Measurements from ENCODE around the gene TENM3. TPM values are rescaled to one million over a fixed set of nuclear protein-coding genes. Genes with fewer than 3 reads are reported as not detected.

TENM3 gene
- total RNA-seq, 1 experiment from 2014 or later: 71.0 TPM

DNA sequence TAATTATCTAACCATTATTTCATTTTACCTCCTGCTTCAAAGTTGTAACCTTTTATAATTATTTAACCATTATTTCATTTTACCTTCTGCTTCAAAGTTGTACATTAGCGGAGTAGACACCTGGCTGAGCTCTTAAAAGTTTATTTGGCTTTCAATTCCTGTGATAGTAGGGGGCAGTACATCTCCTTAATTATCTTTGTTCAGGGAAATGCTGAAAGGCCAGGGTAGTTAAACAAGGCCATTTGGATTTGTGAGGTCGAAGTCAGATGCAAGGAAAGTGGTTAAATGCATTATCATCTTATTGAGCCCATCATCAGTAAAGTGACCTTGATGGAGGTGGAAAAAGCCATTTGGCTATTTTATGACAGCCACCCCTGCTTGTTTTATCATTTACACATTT is 210.6 kb downstream of the TENM3 start:
- DNase-seq (ENCODE audit: low spot score): no peak
- TF ChIP-seq GABPB1 (CRISPR knock-in tag; IDR thresholded peaks at IDR 0.05) (no peak), ATF1 (CRISPR knock-in tag; IDR thresholded peaks at IDR 0.05) (no peak), ZNF425 (CRISPR knock-in tag; conservative IDR thresholded peaks at IDR 0.05) (no peak), HMGXB4 (CRISPR knock-in tag; IDR thresholded peaks at IDR 0.05) (no peak), SMAD4 (CRISPR knock-in tag; IDR thresholded peaks at IDR 0.05) (no peak), RELA (CRISPR knock-in tag; IDR thresholded peaks at IDR 0.05; ENCODE audit: borderline replicate concordance) (no peak), PRRX2 (CRISPR knock-in tag; IDR thresholded peaks at IDR 0.05) (no peak), TCF7 (CRISPR knock-in tag; IDR thresholded peaks at IDR 0.05; ENCODE audit: low read depth) (no peak), NR1H2 (CRISPR knock-in tag; IDR thresholded peaks at IDR 0.05) (no peak), ZNF138 (CRISPR knock-in tag; conservative IDR thresholded peaks at IDR 0.05) (no peak), CTCF (IDR thresholded peaks at IDR 0.05) (no peak), NR3C1 (CRISPR knock-in tag; conservative IDR thresholded peaks at IDR 0.05; ENCODE audit: low read depth) (no peak)
- TF ChIP-seq, protein P1, sequence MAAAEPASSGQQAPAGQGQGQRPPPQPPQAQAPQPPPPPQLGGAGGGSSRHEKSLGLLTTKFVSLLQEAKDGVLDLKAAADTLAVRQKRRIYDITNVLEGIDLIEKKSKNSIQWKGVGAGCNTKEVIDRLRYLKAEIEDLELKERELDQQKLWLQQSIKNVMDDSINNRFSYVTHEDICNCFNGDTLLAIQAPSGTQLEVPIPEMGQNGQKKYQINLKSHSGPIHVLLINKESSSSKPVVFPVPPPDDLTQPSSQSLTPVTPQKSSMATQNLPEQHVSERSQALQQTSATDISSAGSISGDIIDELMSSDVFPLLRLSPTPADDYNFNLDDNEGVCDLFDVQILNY (CRISPR knock-in tag; IDR thresholded peaks at IDR 0.05): no peak
- TF ChIP-seq, protein P2, sequence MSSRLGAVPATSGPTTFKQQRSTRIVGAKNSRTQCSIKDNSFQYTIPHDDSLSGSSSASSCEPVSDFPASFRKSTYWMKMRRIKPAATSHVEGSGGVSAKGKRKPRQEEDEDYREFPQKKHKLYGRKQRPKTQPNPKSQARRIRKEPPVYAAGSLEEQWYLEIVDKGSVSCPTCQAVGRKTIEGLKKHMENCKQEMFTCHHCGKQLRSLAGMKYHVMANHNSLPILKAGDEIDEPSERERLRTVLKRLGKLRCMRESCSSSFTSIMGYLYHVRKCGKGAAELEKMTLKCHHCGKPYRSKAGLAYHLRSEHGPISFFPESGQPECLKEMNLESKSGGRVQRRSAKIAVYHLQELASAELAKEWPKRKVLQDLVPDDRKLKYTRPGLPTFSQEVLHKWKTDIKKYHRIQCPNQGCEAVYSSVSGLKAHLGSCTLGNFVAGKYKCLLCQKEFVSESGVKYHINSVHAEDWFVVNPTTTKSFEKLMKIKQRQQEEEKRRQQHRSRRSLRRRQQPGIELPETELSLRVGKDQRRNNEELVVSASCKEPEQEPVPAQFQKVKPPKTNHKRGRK (CRISPR knock-in tag; IDR thresholded peaks at IDR 0.05; ENCODE audit: borderline replicate concordance): no peak
- TF ChIP-seq, protein P3, sequence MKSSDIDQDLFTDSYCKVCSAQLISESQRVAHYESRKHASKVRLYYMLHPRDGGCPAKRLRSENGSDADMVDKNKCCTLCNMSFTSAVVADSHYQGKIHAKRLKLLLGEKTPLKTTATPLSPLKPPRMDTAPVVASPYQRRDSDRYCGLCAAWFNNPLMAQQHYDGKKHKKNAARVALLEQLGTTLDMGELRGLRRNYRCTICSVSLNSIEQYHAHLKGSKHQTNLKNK (CRISPR knock-in tag; IDR thresholded peaks at IDR 0.05): no peak
- TF ChIP-seq, protein P4, sequence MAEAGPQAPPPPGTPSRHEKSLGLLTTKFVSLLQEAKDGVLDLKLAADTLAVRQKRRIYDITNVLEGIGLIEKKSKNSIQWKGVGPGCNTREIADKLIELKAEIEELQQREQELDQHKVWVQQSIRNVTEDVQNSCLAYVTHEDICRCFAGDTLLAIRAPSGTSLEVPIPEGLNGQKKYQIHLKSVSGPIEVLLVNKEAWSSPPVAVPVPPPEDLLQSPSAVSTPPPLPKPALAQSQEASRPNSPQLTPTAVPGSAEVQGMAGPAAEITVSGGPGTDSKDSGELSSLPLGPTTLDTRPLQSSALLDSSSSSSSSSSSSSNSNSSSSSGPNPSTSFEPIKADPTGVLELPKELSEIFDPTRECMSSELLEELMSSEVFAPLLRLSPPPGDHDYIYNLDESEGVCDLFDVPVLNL (CRISPR knock-in tag; IDR thresholded peaks at IDR 0.05; ENCODE audit: borderline replicate concordance, low read depth): no peak
- TF ChIP-seq, protein P5, sequence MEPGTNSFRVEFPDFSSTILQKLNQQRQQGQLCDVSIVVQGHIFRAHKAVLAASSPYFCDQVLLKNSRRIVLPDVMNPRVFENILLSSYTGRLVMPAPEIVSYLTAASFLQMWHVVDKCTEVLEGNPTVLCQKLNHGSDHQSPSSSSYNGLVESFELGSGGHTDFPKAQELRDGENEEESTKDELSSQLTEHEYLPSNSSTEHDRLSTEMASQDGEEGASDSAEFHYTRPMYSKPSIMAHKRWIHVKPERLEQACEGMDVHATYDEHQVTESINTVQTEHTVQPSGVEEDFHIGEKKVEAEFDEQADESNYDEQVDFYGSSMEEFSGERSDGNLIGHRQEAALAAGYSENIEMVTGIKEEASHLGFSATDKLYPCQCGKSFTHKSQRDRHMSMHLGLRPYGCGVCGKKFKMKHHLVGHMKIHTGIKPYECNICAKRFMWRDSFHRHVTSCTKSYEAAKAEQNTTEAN (CRISPR knock-in tag; IDR thresholded peaks at IDR 0.05): no peak
- Mint-ChIP-seq H3K9me3 (no peaks in the 10 kb centered on the region), H3K4me3 (no peak overlapping the region), H3K4me1 (peaks cover 68% of the 10 kb centered on the region), H3K27ac (peak overlapping the region; percentile 80; the same call in 1 of the 2 replicates), H3K27me3 (ENCODE audit: low read depth) (no peaks in the 10 kb centered on the region), H3K36me3 (no peaks in the 10 kb centered on the region)
- ChIA-PET CTCF (no interaction called here), POLR2A (no interaction called here)
- no peak for ATAC-seq
